ENCODE results near the gene VOPP1. TPM values are rescaled to one million over a fixed set of nuclear protein-coding genes. Genes with fewer than 3 reads are reported as not detected.

Gene VOPP1
- total and polyA plus RNA-seq, 9 of the 15 experiments (the other 6 are each of a cell fraction or from before 2014, with no cell fraction given): 8.2 to 45.8 (median 31.2) TPM

- H3K4me3 ChIP-seq: no peak overlapping the region
- H4K20me1 ChIP-seq (replicated peaks; ENCODE audit: control insufficient read depth, insufficient read depth, low read length): no peaks in the 10 kb centered on the region
- peaks cover 20% of the 10 kb centered on the region for H3K79me2 ChIP-seq (ENCODE audit: control insufficient read depth, insufficient read depth, low read length)
- no peaks in the 10 kb centered on the region for H3K36me3 ChIP-seq (ENCODE audit: control insufficient read depth, insufficient read depth, low read length)
- H3K9me1 ChIP-seq (ENCODE audit: control insufficient read depth, insufficient read depth, low read length): no peaks in the 10 kb centered on the region
- no peaks in the 10 kb centered on the region for H3K27me3 ChIP-seq (ENCODE audit: control insufficient read depth in 2 of 2, insufficient read depth in 2 of 2, low read length in 2 of 2)
- ChIA-PET POLR2A (interaction anchor here (2.2 kb wide), 1 partner anchor 10 kb away, joined by 6 read pairs; no protein-coding TSS in a partner anchor), CTCF (ENCODE audit: low intra/inter-chr PET ratio) (no interaction called here)
- TF ChIP-seq CEBPG (CRISPR knock-in tag; IDR thresholded peaks at IDR 0.05) (no peak), CEBPG (tag; conservative IDR thresholded peaks at IDR 0.05 in 1 of 2, IDR thresholded peaks at IDR 0.05 in 1 of 2) (no peak), NFIC (IDR thresholded peaks at IDR 0.05) (peak; percentile 61), ZNF311 (CRISPR knock-in tag; IDR thresholded peaks at IDR 0.05) (no peak), MCM7 (IDR thresholded peaks at IDR 0.05) (no peak), EP400 (IDR thresholded peaks at IDR 0.05) (no peak), CCNT2 (IDR thresholded peaks at IDR 0.05; ENCODE audit: borderline replicate concordance, extremely low read depth, insufficient read length, low read depth, low read length) (no peak), CREB5 (CRISPR knock-in tag; IDR thresholded peaks at IDR 0.05) (no peak)
- no peak for ATAC-seq
- H2AFZ ChIP-seq (ENCODE audit: low read depth, low read length): no peak overlapping the region
- no peak for FAIRE-seq
- no peak overlapping the region for H3K4me2 ChIP-seq (ENCODE audit: insufficient read depth, low read length)
- in situ Hi-C loops (cut with MboI) (no loop called here), intact Hi-C loops (cut with micrococcal nuclease) (loop anchor here (10.0 kb wide), 1 partner anchor 390 kb away; the partner anchor contains the start of gene NIPSNAP2)
- peaks cover 8 to 22% of the 10 kb centered on the region in 2 experiments for H3K4me1 ChIP-seq (replicated peaks in 1 of 2; ENCODE audit: control insufficient read depth in 2 of 2, insufficient read depth in 2 of 2, low read length in 2 of 2)
- no peak for DNase-seq (ENCODE audit: extremely low read depth in 1 of 4, low spot score in 3 of 4)
- H3K9me3 ChIP-seq (replicated peaks; ENCODE audit: control insufficient read depth, insufficient read depth, low read depth, low read length): no peaks in the 10 kb centered on the region
- BruUV-seq (replicated peaks): no TSS peak
- H3K9ac ChIP-seq (ENCODE audit: insufficient read depth in 1 of 2, low read depth in 2 of 2, low read length in 2 of 2): no peak overlapping the region
- H3K27ac ChIP-seq (ENCODE audit: extremely low read depth, low read depth, low read length): no peak overlapping the region
- WGBS (ENCODE audit: insufficient coverage, low coverage, missing lambda C conversion rate): 52% methylated on average over 8 of the region's 9 CpGs
Observed at GRCh38 chr7:55575098-55575497, 2.8 kb upstream of the VOPP1 start.
